GM10248 (cell line): ENCODE measurements around the gene GMPR2.

Source experiments
- CTCF ChIA-PET: fragments of 300-600 bp; sonication (Branson Sonifier 250); formaldehyde crosslinking; extraction: SDS; loops from one replicate; lab custom pipeline; 2021; ENCODE audit warnings: antibody characterized with exemption; lab: Yijun Ruan, JAX
- POLR2A ChIA-PET: fragments of 350-650 bp; sonication (Branson Sonifier 250); formaldehyde crosslinking; extraction: SDS; loops from one replicate; lab custom pipeline; 2020; ENCODE audit warnings: antibody characterized with exemption; lab: Yijun Ruan, JAX
- DNase-seq: peaks from one replicate; pipeline ENCODE4 v3.0.0; 2012; ENCODE audit errors: extremely low spot score
- TF ChIP-seq, protein P1 (sequence below): IDR thresholded peaks from 2 replicates; pipeline ENCODE4 v1.5.1; 2012; ENCODE audit warnings: mild to moderate bottlenecking, low read depth; ENCODE audit errors: extremely low read depth, missing control alignments, control extremely low read depth

GMPR2 gene

GRCh38 chr14:24259282-24260025 is 26.7 kb downstream of the GMPR2 start:
- ChIA-PET POLR2A (no interaction called here), CTCF (interaction anchor here (0.7 to 2.1 kb wide), 4 partner anchors 12 to 48 kb away, joined by 3 to 10 read pairs (median 7); partner anchors contain the start of genes CIDEB, RABGGTA and TINF2)
- TF ChIP-seq, protein P1, sequence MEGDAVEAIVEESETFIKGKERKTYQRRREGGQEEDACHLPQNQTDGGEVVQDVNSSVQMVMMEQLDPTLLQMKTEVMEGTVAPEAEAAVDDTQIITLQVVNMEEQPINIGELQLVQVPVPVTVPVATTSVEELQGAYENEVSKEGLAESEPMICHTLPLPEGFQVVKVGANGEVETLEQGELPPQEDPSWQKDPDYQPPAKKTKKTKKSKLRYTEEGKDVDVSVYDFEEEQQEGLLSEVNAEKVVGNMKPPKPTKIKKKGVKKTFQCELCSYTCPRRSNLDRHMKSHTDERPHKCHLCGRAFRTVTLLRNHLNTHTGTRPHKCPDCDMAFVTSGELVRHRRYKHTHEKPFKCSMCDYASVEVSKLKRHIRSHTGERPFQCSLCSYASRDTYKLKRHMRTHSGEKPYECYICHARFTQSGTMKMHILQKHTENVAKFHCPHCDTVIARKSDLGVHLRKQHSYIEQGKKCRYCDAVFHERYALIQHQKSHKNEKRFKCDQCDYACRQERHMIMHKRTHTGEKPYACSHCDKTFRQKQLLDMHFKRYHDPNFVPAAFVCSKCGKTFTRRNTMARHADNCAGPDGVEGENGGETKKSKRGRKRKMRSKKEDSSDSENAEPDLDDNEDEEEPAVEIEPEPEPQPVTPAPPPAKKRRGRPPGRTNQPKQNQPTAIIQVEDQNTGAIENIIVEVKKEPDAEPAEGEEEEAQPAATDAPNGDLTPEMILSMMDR = no peak
- DNase-seq = no peak

DNA sequence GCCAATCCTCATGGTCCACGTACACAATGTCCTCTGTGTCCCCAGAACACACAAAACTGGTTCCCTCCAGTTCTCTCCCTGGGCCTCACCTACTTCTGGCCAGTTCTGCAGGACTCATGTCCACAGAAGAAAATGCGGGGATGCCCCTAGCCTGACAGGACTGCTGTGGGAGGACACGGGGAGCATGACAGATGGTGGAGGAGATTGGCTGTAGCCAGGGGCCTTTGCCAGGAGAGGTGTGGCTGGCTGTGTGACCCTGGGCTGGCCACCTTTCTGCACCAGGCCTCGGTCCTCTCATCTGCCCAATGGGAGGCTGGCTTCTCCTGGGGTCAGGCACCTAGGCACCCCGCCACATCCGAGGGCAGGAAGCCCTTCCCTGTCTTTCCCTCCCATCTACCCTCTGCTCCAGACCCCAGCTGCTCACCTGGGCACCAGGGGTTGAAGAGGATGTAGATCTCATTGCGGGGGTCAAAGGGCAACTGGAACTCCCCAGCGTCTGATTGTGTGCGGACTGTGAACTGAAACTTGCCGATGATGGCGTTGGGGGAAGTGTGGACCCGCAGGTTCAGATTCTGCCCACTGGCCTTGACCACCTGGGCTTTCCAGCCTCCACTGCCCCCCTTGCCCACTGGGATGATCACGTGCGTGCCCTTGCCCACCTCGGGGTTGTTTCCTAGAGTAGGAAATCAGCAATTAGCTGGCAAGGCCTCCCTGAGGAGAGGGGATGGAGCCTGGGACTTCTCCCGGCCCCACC is 27.5 kb downstream of the GMPR2 start:
- ChIA-PET CTCF (interaction anchor here (1.0 to 2.1 kb wide), 3 partner anchors 30 to 73 kb away, joined by 3 to 9 read pairs (median 3); no protein-coding TSS in a partner anchor), POLR2A (interaction anchor here (0.7 to 2.0 kb wide), 2 partner anchors 8 to 17 kb away, joined by 3 to 5 read pairs; no protein-coding TSS in a partner anchor)
- TF ChIP-seq, protein P1 = no peak
- DNase-seq = no peak

DNA sequence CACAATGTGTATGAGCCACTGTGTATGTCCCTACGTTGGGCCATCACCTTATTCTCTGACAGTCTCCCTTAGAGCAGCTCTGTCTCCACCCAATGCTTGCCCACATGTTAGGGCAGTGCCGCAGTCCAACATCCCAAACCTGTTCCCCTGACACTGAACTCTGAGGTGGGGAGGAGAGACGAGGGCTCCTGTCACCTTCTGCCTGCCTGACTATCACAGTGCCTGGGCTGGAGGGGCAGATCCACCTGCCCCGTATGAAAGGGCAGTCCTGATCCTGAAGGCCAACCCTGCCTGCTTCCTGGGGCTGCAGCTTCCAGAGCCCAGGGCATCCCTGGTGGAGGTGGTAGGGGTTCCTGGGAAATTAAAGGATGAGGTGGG is 28.0 kb downstream of the GMPR2 start:
- POLR2A ChIA-PET = interaction anchor here (0.7 to 2.0 kb wide), 2 partner anchors 9 to 16 kb away, joined by 3 to 5 read pairs; no protein-coding TSS in a partner anchor

DNA sequence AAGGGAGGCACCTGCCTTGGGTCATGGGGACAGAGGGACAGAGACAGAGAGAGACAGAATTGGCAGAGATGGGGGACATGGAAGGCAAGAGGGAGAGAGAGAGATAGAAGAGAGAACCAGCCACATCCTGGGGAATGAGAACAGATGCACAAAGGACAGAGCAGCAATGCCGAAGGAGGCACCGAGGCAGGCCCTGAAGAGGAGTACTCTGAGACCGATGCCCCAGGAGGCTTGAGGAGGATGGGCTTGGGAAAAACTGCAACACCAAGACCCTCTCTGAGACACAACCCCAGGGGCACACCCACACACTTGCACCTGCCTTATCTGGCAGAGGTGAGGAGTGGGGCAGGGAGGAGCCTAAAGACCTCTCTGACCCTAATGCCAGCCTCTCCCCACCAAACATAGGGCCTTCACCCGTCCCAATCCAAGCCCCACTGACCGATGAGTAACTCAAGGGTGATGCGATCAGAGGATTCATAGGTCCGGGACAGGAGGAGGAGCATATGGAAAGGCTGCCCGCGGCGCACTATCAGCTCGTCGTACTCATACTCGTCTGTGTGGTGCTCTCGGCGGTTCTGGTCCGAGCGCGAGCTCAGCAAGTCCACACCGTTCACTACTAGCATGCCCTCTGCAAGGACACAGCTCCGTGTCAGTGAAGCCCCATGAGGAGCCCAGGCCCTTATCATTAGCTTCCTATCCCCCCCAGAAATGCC is 28.7 kb downstream of the GMPR2 start:
- POLR2A ChIA-PET = interaction anchor here (0.8 to 2.0 kb wide), 3 partner anchors 8 to 10 kb away, joined by 3 to 6 read pairs (median 5); partner anchors contain the start of gene RABGGTA
- DNase-seq = no peak
- CTCF ChIA-PET = interaction anchor here (1.0 to 2.8 kb wide), 6 partner anchors 9 to 72 kb away, joined by 3 to 12 read pairs (median 6); partner anchors contain the start of genes RABGGTA and TINF2
- TF ChIP-seq, protein P1 = no peak

More for the DNA sequence above, 28.0 kb downstream of the GMPR2 start:
- no peak for DNase-seq
- TF ChIP-seq, protein P1 = no peak
- CTCF ChIA-PET = interaction anchor here (1.0 to 2.8 kb wide), 4 partner anchors 18 to 73 kb away, joined by 3 to 12 read pairs (median 6); partner anchors contain the start of gene TINF2

- DNase-seq = no peak
- TF ChIP-seq, protein P1 = no peak
- CTCF ChIA-PET = interaction anchor here (1.3 to 2.8 kb wide), 4 partner anchors 9 to 35 kb away, joined by 4 to 12 read pairs (median 10); partner anchors contain the start of genes RABGGTA and TINF2
- POLR2A ChIA-PET = interaction anchor here (0.8 to 2.0 kb wide), 3 partner anchors 8 to 10 kb away, joined by 3 to 6 read pairs (median 5); partner anchors contain the start of gene RABGGTA
Measured at GRCh38 chr14:24261969-24262327, 29.2 kb downstream of the GMPR2 start.
